K562 (cell line): ENCODE measurements around the gene QKI.

Experiments
- CBX3 ChIP-seq, 2 experiments: IDR thresholded peaks; 1 replicate in 1 of 2; 2 replicates in 1 of 2; pipeline ENCODE4 v1.6.1; 2012; ENCODE audit warnings: inconsistent platforms in 2 of 2, low read length in 2 of 2, borderline replicate concordance in 1 of 2, control low read depth in 1 of 2
- CTCF ChIP-seq, 3 experiments: IDR thresholded peaks in 2 of 3; conservative IDR thresholded peaks in 1 of 3; 2 replicates each; pipeline ENCODE4 v1.5.1; 2011 to 2012; ENCODE audit warnings: low read length in 3 of 3, mild to moderate bottlenecking in 3 of 3, control low read depth in 2 of 3, improper control_type of control experiment in 1 of 3, inconsistent platforms in 1 of 3, low read depth in 1 of 3, mixed read lengths in 1 of 3, moderate library complexity in 1 of 3; ENCODE audit not compliant: insufficient read depth in 2 of 3
- EP300 ChIP-seq: IDR thresholded peaks from 2 replicates; pipeline ENCODE4 v1.6.1; 2012; ENCODE audit warnings: low read length, improper control_type of control experiment
- ETS1 ChIP-seq: conservative IDR thresholded peaks from 2 replicates; pipeline ENCODE4 v1.6.1; 2011; ENCODE audit warnings: low read depth, mild to moderate bottlenecking, low read length; ENCODE audit not compliant: control insufficient read depth
- EZH2 ChIP-seq: IDR thresholded peaks from 2 replicates; pipeline ENCODE4 v1.6.1; 2012; ENCODE audit warnings: low read depth, mild to moderate bottlenecking, inconsistent platforms, low read length, borderline replicate concordance
- HIVEP1 ChIP-seq: fragments of 250-450 bp; sonication (Bioruptor Pico); IDR thresholded peaks from 2 replicates; pipeline ENCODE4 v1.4.0; 2020; ENCODE audit warnings: mild to moderate bottlenecking
- HOMEZ ChIP-seq: fragments of 250-450 bp; sonication (Bioruptor Pico); IDR thresholded peaks from 2 replicates; pipeline ENCODE4 v1.4.0; 2020; ENCODE audit warnings: mild to moderate bottlenecking, moderate library complexity
- IFI16 ChIP-seq: fragments of 250-450 bp; sonication (Bioruptor Pico); IDR thresholded peaks from 2 replicates; pipeline ENCODE4 v2.1.2; 2022; ENCODE audit warnings: mild to moderate bottlenecking, inconsistent platforms
- IRF2 ChIP-seq: sonication (generic); formaldehyde crosslinking; IDR thresholded peaks from 2 replicates; pipeline ENCODE4 v1.8.1; 2022; ENCODE audit warnings: mild to moderate bottlenecking, missing genetic modification reagents
- NFYB ChIP-seq: IDR thresholded peaks from 2 replicates; pipeline ENCODE4 v1.6.1; 2011; ENCODE audit warnings: mild to moderate bottlenecking, moderate library complexity; ENCODE audit not compliant: insufficient read length; ENCODE audit errors: extremely low read depth
- NR1H2 ChIP-seq: sonication (generic); formaldehyde crosslinking; IDR thresholded peaks from 2 replicates; pipeline ENCODE4 v1.4.0; 2020; ENCODE audit warnings: mild to moderate bottlenecking, missing genetic modification reagents
- SRF ChIP-seq, 2 experiments: fragments of 250-450, 450-650 bp in 1 of 2; sonication (Bioruptor Pico) in 1 of 2; sonication (generic) in 1 of 2; formaldehyde crosslinking; IDR thresholded peaks; 2 replicates each; pipeline versions ENCODE4 v1.5.0 to v1.5.1; 2020 to 2022; ENCODE audit warnings: mild to moderate bottlenecking in 1 of 2, missing genetic modification reagents in 1 of 2
- ZNF133 ChIP-seq: fragments of 250-450 bp; sonication (Bioruptor Pico); IDR thresholded peaks from 2 replicates; pipeline ENCODE4 v1.4.0; 2020; ENCODE audit warnings: mild to moderate bottlenecking

GRCh38 chr6:163596174-163596573, 181.7 kb downstream of the QKI start:
- no peak for TF ChIP-seq CTCF (IDR thresholded peaks at IDR 0.05 in 2 of 3, conservative IDR thresholded peaks at IDR 0.05 in 1 of 3; ENCODE audit: insufficient read depth in 2 of 3, low read depth in 1 of 3, low read length in 3 of 3)
- TF ChIP-seq ZNF133 (CRISPR knock-in tag): no peak
- TF ChIP-seq IRF2 (CRISPR knock-in tag): no peak
- TF ChIP-seq NR1H2 (CRISPR knock-in tag): no peak
- TF ChIP-seq IFI16 (CRISPR knock-in tag): no peak
- no peak for TF ChIP-seq EP300
- no peak for TF ChIP-seq EZH2
- TF ChIP-seq SRF (CRISPR knock-in tag; IDR thresholded peaks at IDR 0.05): no peak
- no peak for TF ChIP-seq CBX3 (IDR thresholded peaks at IDR 0.05; ENCODE audit: borderline replicate concordance in 1 of 2, low read length in 2 of 2)
- TF ChIP-seq HOMEZ: no peak
- no peak for TF ChIP-seq ETS1
- TF ChIP-seq NFYB: no peak
- no peak for TF ChIP-seq HIVEP1
